Measurements from ENCODE around the gene RAB9A.

DNA sequence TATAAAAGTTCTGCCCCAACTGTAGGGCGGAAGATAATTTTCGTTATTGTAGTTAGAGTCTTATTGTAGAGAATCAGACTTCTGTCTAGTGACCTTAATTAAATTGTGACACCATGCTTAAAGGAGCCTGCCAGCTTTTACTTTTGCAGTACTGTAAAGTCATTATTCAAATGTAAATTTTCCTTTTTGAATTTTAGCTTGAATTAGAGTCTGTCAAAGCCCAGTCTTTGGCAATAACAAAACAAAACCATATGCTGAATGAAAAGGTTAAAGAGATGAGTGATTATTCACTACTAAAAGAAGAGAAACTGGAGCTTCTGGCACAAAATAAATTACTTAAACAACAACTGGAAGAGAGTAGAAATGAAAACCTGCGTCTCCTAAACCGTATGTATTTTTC lies 67.5 kb downstream of the RAB9A start:
- TF ChIP-seq, protein P1, sequence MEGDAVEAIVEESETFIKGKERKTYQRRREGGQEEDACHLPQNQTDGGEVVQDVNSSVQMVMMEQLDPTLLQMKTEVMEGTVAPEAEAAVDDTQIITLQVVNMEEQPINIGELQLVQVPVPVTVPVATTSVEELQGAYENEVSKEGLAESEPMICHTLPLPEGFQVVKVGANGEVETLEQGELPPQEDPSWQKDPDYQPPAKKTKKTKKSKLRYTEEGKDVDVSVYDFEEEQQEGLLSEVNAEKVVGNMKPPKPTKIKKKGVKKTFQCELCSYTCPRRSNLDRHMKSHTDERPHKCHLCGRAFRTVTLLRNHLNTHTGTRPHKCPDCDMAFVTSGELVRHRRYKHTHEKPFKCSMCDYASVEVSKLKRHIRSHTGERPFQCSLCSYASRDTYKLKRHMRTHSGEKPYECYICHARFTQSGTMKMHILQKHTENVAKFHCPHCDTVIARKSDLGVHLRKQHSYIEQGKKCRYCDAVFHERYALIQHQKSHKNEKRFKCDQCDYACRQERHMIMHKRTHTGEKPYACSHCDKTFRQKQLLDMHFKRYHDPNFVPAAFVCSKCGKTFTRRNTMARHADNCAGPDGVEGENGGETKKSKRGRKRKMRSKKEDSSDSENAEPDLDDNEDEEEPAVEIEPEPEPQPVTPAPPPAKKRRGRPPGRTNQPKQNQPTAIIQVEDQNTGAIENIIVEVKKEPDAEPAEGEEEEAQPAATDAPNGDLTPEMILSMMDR (IDR thresholded peaks at IDR 0.05): no peak
- TF ChIP-seq POLR2A (IDR thresholded peaks at IDR 0.05) (no peak), POLR2AphosphoS5 (IDR thresholded peaks at IDR 0.05; ENCODE audit: insufficient read depth in 1 of 2, low read depth in 1 of 2) (no peak)
